HepG2 (cell line): ENCODE data around the gene AGTPBP1. TPM values are rescaled to one million over a fixed set of nuclear protein-coding genes. Genes with fewer than 3 reads are reported as not detected.

Experiments
- ATF6 ChIP-seq: sonication (generic); formaldehyde crosslinking; conservative IDR thresholded peaks from 2 replicates; pipeline ENCODE4 v1.4.0; 2020; ENCODE audit warnings: missing genetic modification reagents
- ATF7 ChIP-seq, 2 experiments: fragments of 450-650 bp in 1 of 2; sonication (generic) in 1 of 2; formaldehyde crosslinking in 1 of 2; IDR thresholded peaks; 2 replicates each; pipeline versions ENCODE4 v1.4.0 to v1.6.1; 2016 to 2020; ENCODE audit warnings: antibody characterized with exemption in 1 of 2, mild to moderate bottlenecking in 1 of 2, missing genetic modification reagents in 1 of 2
- HIVEP1 ChIP-seq: sonication (generic); formaldehyde crosslinking; IDR thresholded peaks from 2 replicates; pipeline ENCODE4 v1.4.0; 2020; ENCODE audit warnings: mild to moderate bottlenecking, missing genetic modification reagents
- IRF2 ChIP-seq: IDR thresholded peaks from 2 replicates; pipeline ENCODE4 v1.6.1; 2018; ENCODE audit warnings: missing genetic modification reagents, missing compliant biosample characterization
- KDM3A ChIP-seq: IDR thresholded peaks from 2 replicates; pipeline ENCODE4 v1.6.1; 2018; ENCODE audit warnings: low read depth, missing compliant biosample characterization
- KDM4B ChIP-seq: sonication (generic); formaldehyde crosslinking; IDR thresholded peaks from 2 replicates; pipeline ENCODE4 v1.4.0; 2020; ENCODE audit warnings: missing genetic modification reagents
- KDM5A ChIP-seq: fragments of 200-600 bp; sonication (generic); IDR thresholded peaks from 2 replicates; pipeline ENCODE4 v1.7.0; 2018; ENCODE audit warnings: antibody characterized with exemption, mild to moderate bottlenecking, low read length, borderline replicate concordance
- MEF2D ChIP-seq: sonication (generic); formaldehyde crosslinking; IDR thresholded peaks from 2 replicates; pipeline ENCODE4 v1.5.1; 2020; ENCODE audit warnings: mild to moderate bottlenecking, missing genetic modification reagents
- NFIB ChIP-seq: sonication (generic); formaldehyde crosslinking; IDR thresholded peaks from 2 replicates; pipeline ENCODE4 v1.9.0; 2021; ENCODE audit warnings: missing genetic modification reagents, mild to moderate bottlenecking, borderline replicate concordance
- PRDM15 ChIP-seq: sonication (generic); formaldehyde crosslinking; IDR thresholded peaks from 2 replicates; pipeline ENCODE4 v1.4.0; 2020; ENCODE audit warnings: missing genetic modification reagents
- RFXAP ChIP-seq: sonication (generic); formaldehyde crosslinking; IDR thresholded peaks from 2 replicates; pipeline ENCODE4 v1.4.0; 2020; ENCODE audit warnings: missing genetic modification reagents, borderline replicate concordance
- SIX4 ChIP-seq: sonication (generic); formaldehyde crosslinking; IDR thresholded peaks from 2 replicates; pipeline ENCODE4 v1.4.0; 2020; ENCODE audit warnings: missing genetic modification reagents
- THAP11 ChIP-seq: IDR thresholded peaks from 2 replicates; pipeline ENCODE4 v1.6.1; 2016; ENCODE audit warnings: missing biosample characterization, missing genetic modification reagents
- ZBTB1 ChIP-seq: sonication (generic); formaldehyde crosslinking; IDR thresholded peaks from 2 replicates; pipeline ENCODE4 v1.4.0; 2020; ENCODE audit warnings: missing genetic modification reagents, borderline replicate concordance
- ZNF124 ChIP-seq: sonication (generic); formaldehyde crosslinking; IDR thresholded peaks from 2 replicates; pipeline ENCODE4 v1.4.0; 2020; ENCODE audit warnings: missing genetic modification reagents
- ZNF24 ChIP-seq: fragments of 450-650 bp; IDR thresholded peaks from 2 replicates; pipeline ENCODE4 v1.6.1; 2017; ENCODE audit warnings: antibody characterized with exemption, mild to moderate bottlenecking
- ZNF317 ChIP-seq: sonication (generic); formaldehyde crosslinking; IDR thresholded peaks from 2 replicates; pipeline ENCODE4 v1.5.0; 2020; ENCODE audit warnings: mild to moderate bottlenecking, missing genetic modification reagents
- ZNF383 ChIP-seq: sonication (generic); formaldehyde crosslinking; IDR thresholded peaks from 2 replicates; pipeline ENCODE4 v1.4.0; 2020; ENCODE audit warnings: missing genetic modification reagents, mild to moderate bottlenecking, borderline replicate concordance
- ZNF570 ChIP-seq: sonication (generic); formaldehyde crosslinking; IDR thresholded peaks from 2 replicates; pipeline ENCODE4 v1.4.0; 2020; ENCODE audit warnings: mild to moderate bottlenecking, missing genetic modification reagents, borderline replicate concordance
- ZNF616 ChIP-seq: sonication (generic); formaldehyde crosslinking; IDR thresholded peaks from 2 replicates; pipeline ENCODE4 v1.5.0; 2020; ENCODE audit warnings: low read depth, mild to moderate bottlenecking, missing genetic modification reagents
- ZNF660 ChIP-seq: sonication (generic); formaldehyde crosslinking; IDR thresholded peaks from 2 replicates; pipeline ENCODE4 v1.5.1; 2020; ENCODE audit warnings: mild to moderate bottlenecking, low read depth, missing genetic modification reagents, borderline replicate concordance
- polyA plus RNA-seq, 8 experiments: library from polyadenylated mRNA; depleted of rRNA in 3 of 8; stranded (reverse) in 7 of 8; unstranded in 1 of 8; fragments of >200 nt; fragmentation: Illumina TruSeq in 4 of 8; extraction: Trizol in 4 of 8; gene quantifications; 2 replicates each; pipeline versions ENCODE4 v1.2.1 to v1.2.3, GENCODE V29; 2011 to 2016; ENCODE audit warnings: low read depth in 4 of 8, missing spikeins in 1 of 8, mixed read lengths in 1 of 8; ENCODE audit not compliant: insufficient read depth in 1 of 8
- total RNA-seq, 5 experiments: library from RNA; depleted of rRNA; stranded (reverse); fragments of >200 nt; fragmentation: Illumina TruSeq; extraction: Trizol; gene quantifications; 2 replicates each; pipeline ENCODE4 v1.2.3, GENCODE V29; 2016; ENCODE audit warnings: low read depth in 1 of 5
- TF ChIP-seq, protein P1 (sequence below): IDR thresholded peaks from 2 replicates; pipeline ENCODE4 v1.6.1; 2012; ENCODE audit warnings: inconsistent platforms
- TF ChIP-seq, protein P2 (sequence below): sonication (generic); formaldehyde crosslinking; conservative IDR thresholded peaks from 2 replicates; pipeline ENCODE4 v1.4.0; 2020; ENCODE audit warnings: missing genetic modification reagents

The AGTPBP1 gene
- total and polyA plus RNA-seq, 2 of the 13 experiments (the other 11 are each of a cell fraction or from before 2014, with no cell fraction given): 9.7 to 22.3 TPM

DNA sequence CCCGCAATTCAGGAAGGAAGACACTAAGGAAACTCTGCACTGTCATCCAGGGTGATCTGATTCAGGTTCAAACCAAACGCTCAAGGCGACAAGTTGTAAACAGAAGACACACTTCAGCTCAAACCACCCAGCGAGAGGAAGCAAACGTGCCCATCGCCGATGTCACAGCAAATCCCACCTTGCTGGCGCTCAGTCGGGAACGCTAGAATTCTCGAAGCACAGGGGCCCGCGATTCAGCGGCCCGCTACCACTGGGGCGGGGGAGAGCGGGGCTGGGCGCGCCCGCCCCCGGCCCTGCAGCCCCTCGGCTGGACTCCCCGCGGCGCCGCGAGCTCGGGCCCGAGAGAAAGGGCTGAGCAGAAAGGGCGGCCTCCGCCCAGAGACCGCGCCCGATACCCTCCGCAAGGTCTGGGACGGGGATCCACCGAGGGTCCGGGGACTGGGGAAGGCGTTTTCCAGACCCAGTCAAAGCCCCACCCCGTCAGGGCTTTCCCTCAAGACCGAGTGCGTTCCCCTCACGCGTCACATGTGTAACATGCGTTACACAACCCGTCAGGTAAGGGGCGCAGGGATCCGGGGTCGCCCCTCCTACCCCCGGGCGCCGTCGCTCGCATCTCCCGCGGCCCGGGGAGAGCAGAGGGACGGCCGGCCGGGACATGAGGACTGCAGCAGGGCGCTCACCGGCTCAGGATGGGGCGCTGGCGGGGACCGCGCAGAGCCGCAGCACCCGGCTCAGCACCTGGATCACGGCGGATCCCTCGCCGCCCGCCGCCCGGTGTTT, 469 bp downstream of the AGTPBP1 start (continued):
- TF ChIP-seq ATF7 (IDR thresholded peaks at IDR 0.05) (no peak), ATF7 (CRISPR knock-in tag; IDR thresholded peaks at IDR 0.05) (0 out of 2 replicates have a peak, but pooled peaks have one; percentile 31), ZNF383 (CRISPR knock-in tag) (0 out of 2 replicates have a peak, but pooled peaks have one; percentile 64), HIVEP1 (CRISPR knock-in tag) (0 out of 2 replicates have a peak, but pooled peaks have one; percentile 52), MEF2D (CRISPR knock-in tag) (no peak), NFIB (CRISPR knock-in tag) (no peak), ATF6 (CRISPR knock-in tag) (no peak), PRDM15 (CRISPR knock-in tag) (no peak), RFXAP (CRISPR knock-in tag) (no peak), ZNF616 (CRISPR knock-in tag) (no peak), ZNF24 (no peak), SIX4 (CRISPR knock-in tag) (no peak), KDM3A (CRISPR knock-in tag) (no peak), THAP11 (CRISPR knock-in tag) (no peak), ZNF570 (CRISPR knock-in tag) (no peak), KDM4B (CRISPR knock-in tag) (no peak), ZNF124 (CRISPR knock-in tag) (no peak), ZNF660 (no peak), IRF2 (no peak), ZNF317 (CRISPR knock-in tag) (no peak), KDM5A (0 out of 2 replicates have a peak, but pooled peaks have one; percentile 35), ZBTB1 (no peak)
- TF ChIP-seq, protein P1, sequence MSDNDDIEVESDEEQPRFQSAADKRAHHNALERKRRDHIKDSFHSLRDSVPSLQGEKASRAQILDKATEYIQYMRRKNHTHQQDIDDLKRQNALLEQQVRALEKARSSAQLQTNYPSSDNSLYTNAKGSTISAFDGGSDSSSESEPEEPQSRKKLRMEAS: no peak; the same call in 1 of the 2 replicates
- TF ChIP-seq, protein P2, sequence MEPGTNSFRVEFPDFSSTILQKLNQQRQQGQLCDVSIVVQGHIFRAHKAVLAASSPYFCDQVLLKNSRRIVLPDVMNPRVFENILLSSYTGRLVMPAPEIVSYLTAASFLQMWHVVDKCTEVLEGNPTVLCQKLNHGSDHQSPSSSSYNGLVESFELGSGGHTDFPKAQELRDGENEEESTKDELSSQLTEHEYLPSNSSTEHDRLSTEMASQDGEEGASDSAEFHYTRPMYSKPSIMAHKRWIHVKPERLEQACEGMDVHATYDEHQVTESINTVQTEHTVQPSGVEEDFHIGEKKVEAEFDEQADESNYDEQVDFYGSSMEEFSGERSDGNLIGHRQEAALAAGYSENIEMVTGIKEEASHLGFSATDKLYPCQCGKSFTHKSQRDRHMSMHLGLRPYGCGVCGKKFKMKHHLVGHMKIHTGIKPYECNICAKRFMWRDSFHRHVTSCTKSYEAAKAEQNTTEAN (CRISPR knock-in tag): no peak
